ENCODE data around the gene PET100.

The PET100 gene

GRCh38 chr19:7602240-7602934 is 27.2 kb upstream of the PET100 start:
- no peaks in the 10 kb centered on the region for H3K9me2 ChIP-seq (replicated peaks; ENCODE audit: control insufficient read depth, low read length)

GRCh38 chr19:7602935-7603497 is 26.6 kb upstream of the PET100 start:
- H3K9me2 ChIP-seq (replicated peaks; ENCODE audit: control insufficient read depth, low read length): no peaks in the 10 kb centered on the region
- no peak overlapping the region for H3K4me3 ChIP-seq (ENCODE audit: low read length)
- no peak overlapping the region for H3K27ac ChIP-seq (ENCODE audit: low read depth, low read length)
- H3F3A ChIP-seq (ENCODE audit: control insufficient read depth, insufficient read depth): no peaks in the 10 kb centered on the region
- no peaks in the 10 kb centered on the region for H3K36me3 ChIP-seq (ENCODE audit: control insufficient read depth, low read length)
- H3K9me3 ChIP-seq (ENCODE audit: control insufficient read depth, insufficient read depth, low read length): no peaks in the 10 kb centered on the region
- no peaks in the 10 kb centered on the region for H3K79me2 ChIP-seq (ENCODE audit: control insufficient read depth, low read length)
- TF ChIP-seq CTCF (IDR thresholded peaks at IDR 0.05; ENCODE audit: low read depth, low read length, poor library complexity, severe bottlenecking) (no peak), EZH2phosphoT487 (IDR thresholded peaks at IDR 0.05; ENCODE audit: borderline replicate concordance, low read length) (no peak)
- no peaks in the 10 kb centered on the region for H4K20me1 ChIP-seq (ENCODE audit: control insufficient read depth, insufficient read depth, low read depth, low read length)
- H3K4me1 ChIP-seq (ENCODE audit: control insufficient read depth, low read length): no peaks in the 10 kb centered on the region
- no peak overlapping the region for H3K4me2 ChIP-seq (ENCODE audit: low read length)
- no peaks in the 10 kb centered on the region; the same call in 1 of the 2 replicates for H3K27me3 ChIP-seq (ENCODE audit: control insufficient read depth, low read length)

More at GRCh38 chr19:7602240-7602934, 27.2 kb upstream of the PET100 start:
- Histone ChIP-seq H3K4me2 (ENCODE audit: low read length) (no peak overlapping the region), H3K27ac (ENCODE audit: low read depth, low read length) (no peak overlapping the region), H4K20me1 (ENCODE audit: control insufficient read depth, insufficient read depth, low read depth, low read length) (no peaks in the 10 kb centered on the region), H3K9me3 (ENCODE audit: control insufficient read depth, insufficient read depth, low read length) (no peaks in the 10 kb centered on the region), H3K4me3 (ENCODE audit: low read length) (no peak overlapping the region), H3F3A (ENCODE audit: control insufficient read depth, insufficient read depth) (no peaks in the 10 kb centered on the region), H3K36me3 (ENCODE audit: control insufficient read depth, low read length) (no peaks in the 10 kb centered on the region), H3K79me2 (ENCODE audit: control insufficient read depth, low read length) (no peaks in the 10 kb centered on the region), H3K27me3 (ENCODE audit: control insufficient read depth, low read length) (peaks cover 2% of the 10 kb centered on the region), H3K4me1 (ENCODE audit: control insufficient read depth, low read length) (no peaks in the 10 kb centered on the region)
- TF ChIP-seq EZH2phosphoT487 (IDR thresholded peaks at IDR 0.05; ENCODE audit: borderline replicate concordance, low read length) (no peak), CTCF (IDR thresholded peaks at IDR 0.05; ENCODE audit: low read depth, low read length, poor library complexity, severe bottlenecking) (no peak)

- Histone ChIP-seq H3K4me1 (ENCODE audit: control insufficient read depth, low read length) (no peaks in the 10 kb centered on the region), H3K27me3 (ENCODE audit: control insufficient read depth, low read length) (no peaks in the 10 kb centered on the region), H3K4me3 (ENCODE audit: low read length) (no peak overlapping the region), H3K27ac (ENCODE audit: low read depth, low read length) (no peak overlapping the region), H4K20me1 (ENCODE audit: control insufficient read depth, insufficient read depth, low read depth, low read length) (no peaks in the 10 kb centered on the region), H3K79me2 (ENCODE audit: control insufficient read depth, low read length) (no peaks in the 10 kb centered on the region), H3K36me3 (ENCODE audit: control insufficient read depth, low read length) (no peaks in the 10 kb centered on the region), H3K9me3 (ENCODE audit: control insufficient read depth, insufficient read depth, low read length) (no peaks in the 10 kb centered on the region), H3K4me2 (ENCODE audit: low read length) (no peak overlapping the region), H3K9me2 (replicated peaks; ENCODE audit: control insufficient read depth, low read length) (no peaks in the 10 kb centered on the region), H3F3A (ENCODE audit: control insufficient read depth, insufficient read depth) (no peaks in the 10 kb centered on the region)
- TF ChIP-seq EZH2phosphoT487 (IDR thresholded peaks at IDR 0.05; ENCODE audit: borderline replicate concordance, low read length): no peak
Measured at GRCh38 chr19:7603919-7604318, 25.7 kb upstream of the PET100 start.
